ENCODE measurements around the gene GAS2. TPM values are rescaled to one million over a fixed set of nuclear protein-coding genes. Genes with fewer than 3 reads are reported as not detected.
"Not testable (repeated sequence)": the region's sequence is repeated elsewhere in the genome, so short reads cannot be mapped to it uniquely, and the experiment has no call there.

Gene GAS2
- polyA plus RNA-seq, 3 donors, result 0.86 to 1.00 (median 0.89) TPM

DNA sequence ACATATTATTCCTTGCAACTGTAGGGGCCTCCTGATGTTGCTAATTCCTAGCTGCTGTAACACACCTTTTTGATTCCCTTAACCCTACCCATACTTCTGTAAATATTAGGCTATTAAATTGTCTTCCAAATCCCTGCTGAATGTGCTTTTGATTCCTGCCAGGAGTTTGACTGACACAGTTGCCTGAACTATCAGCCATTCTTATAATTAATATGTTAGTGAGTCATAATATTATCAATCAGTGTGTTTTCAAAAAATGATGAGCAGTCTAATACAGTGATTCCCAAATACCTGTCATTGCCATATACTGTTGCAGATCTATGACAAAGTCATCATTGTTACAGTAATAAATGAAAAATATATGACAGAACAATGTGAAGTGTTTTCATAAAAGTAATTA is 24.9 kb upstream of the GAS2 start:
- no peak overlapping the region for H3K27ac ChIP-seq (ENCODE audit: low read depth in 1 of 2, low read length in 2 of 2)
- no peaks in the 10 kb centered on the region for H3K4me1 ChIP-seq (ENCODE audit: control insufficient read depth in 1 of 2, insufficient read depth in 2 of 2, low read length in 2 of 2)
- intact Hi-C loops (cut with micrococcal nuclease), result no loop called here
- H2AFZ ChIP-seq (ENCODE audit: insufficient read depth, low read depth, low read length, poor library complexity, severe bottlenecking), result no peak overlapping the region
- H3K9me3 Mint-ChIP-seq, result peaks cover 0 to 2% (median 0%) of the 10 kb centered on the region in 7 donors
- peaks cover 2% of the 10 kb centered on the region for H3K4me1 Mint-ChIP-seq
- TF ChIP-seq, protein P1, sequence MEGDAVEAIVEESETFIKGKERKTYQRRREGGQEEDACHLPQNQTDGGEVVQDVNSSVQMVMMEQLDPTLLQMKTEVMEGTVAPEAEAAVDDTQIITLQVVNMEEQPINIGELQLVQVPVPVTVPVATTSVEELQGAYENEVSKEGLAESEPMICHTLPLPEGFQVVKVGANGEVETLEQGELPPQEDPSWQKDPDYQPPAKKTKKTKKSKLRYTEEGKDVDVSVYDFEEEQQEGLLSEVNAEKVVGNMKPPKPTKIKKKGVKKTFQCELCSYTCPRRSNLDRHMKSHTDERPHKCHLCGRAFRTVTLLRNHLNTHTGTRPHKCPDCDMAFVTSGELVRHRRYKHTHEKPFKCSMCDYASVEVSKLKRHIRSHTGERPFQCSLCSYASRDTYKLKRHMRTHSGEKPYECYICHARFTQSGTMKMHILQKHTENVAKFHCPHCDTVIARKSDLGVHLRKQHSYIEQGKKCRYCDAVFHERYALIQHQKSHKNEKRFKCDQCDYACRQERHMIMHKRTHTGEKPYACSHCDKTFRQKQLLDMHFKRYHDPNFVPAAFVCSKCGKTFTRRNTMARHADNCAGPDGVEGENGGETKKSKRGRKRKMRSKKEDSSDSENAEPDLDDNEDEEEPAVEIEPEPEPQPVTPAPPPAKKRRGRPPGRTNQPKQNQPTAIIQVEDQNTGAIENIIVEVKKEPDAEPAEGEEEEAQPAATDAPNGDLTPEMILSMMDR (IDR thresholded peaks at IDR 0.05), result no peak
- no peaks in the 10 kb centered on the region for H4K20me1 ChIP-seq (ENCODE audit: insufficient read depth, low read length)
- H3K4me3 ChIP-seq (replicated peaks in 1 of 3; ENCODE audit: low read depth in 2 of 3, low read length in 3 of 3), result no peak overlapping the region
- H3K9ac ChIP-seq (ENCODE audit: insufficient read depth, low read length, poor library complexity, severe bottlenecking), result no peak overlapping the region
- H3K4me2 ChIP-seq (replicated peaks; ENCODE audit: extremely low read depth, low read length, poor library complexity, severe bottlenecking), result no peak overlapping the region
- no peak overlapping the region for H3K4me3 Mint-ChIP-seq
- H3K27me3 Mint-ChIP-seq (ENCODE audit: low read depth in 3 of 3), result peaks cover 0 to 3% (median 0%) of the 10 kb centered on the region in 3 donors
- H3K9me3 ChIP-seq (replicated peaks in 1 of 2; ENCODE audit: control insufficient read depth in 1 of 2, insufficient read depth in 1 of 2, low read length in 2 of 2), result no peaks in the 10 kb centered on the region
- H3K27ac Mint-ChIP-seq, result no peak overlapping the region
- no peaks in the 10 kb centered on the region for H3K36me3 Mint-ChIP-seq
- no peak for DNase-seq
- no peaks in the 10 kb centered on the region for H3K27me3 ChIP-seq (ENCODE audit: control insufficient read depth in 2 of 2, insufficient read depth in 2 of 2, low read length in 2 of 2)
- no peaks in the 10 kb centered on the region for H3K79me2 ChIP-seq (ENCODE audit: insufficient read depth, low read length)
- H3K36me3 ChIP-seq (replicated peaks in 1 of 2; ENCODE audit: control insufficient read depth in 1 of 2, insufficient read depth in 2 of 2, low read length in 2 of 2), result no peaks in the 10 kb centered on the region

DNA sequence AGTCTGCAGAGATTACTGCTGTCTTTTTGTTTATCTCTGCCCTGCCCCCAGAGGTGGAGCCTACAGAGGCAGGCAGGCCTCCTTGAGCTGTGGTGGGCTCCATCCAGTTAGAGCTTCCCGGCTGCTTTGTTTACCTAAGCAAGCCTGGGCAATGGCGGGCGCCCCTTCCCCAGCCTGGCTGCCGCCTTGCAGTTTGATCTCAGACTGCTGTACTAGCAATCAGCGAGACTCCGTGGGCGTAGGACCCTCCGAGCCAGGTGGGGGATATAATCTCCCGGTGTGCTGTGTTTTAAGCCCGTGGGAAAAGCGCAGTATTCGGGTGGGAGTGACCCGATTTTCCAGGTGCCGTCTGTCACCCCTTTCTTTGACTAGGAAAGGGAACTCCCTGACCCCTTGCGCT is 14.1 kb upstream of the GAS2 start:
- H3K4me3 ChIP-seq (replicated peaks in 1 of 3; ENCODE audit: low read depth in 2 of 3, low read length in 3 of 3); intact Hi-C loops (cut with micrococcal nuclease); H3K4me3 Mint-ChIP-seq; H3K4me2 ChIP-seq (replicated peaks; ENCODE audit: extremely low read depth, low read length, poor library complexity, severe bottlenecking); H3K4me1 Mint-ChIP-seq; H3K27me3 ChIP-seq (ENCODE audit: control insufficient read depth in 2 of 2, insufficient read depth in 2 of 2, low read length in 2 of 2); DNase-seq; H3K79me2 ChIP-seq (ENCODE audit: insufficient read depth, low read length); H3K36me3 Mint-ChIP-seq; H3K9ac ChIP-seq (ENCODE audit: insufficient read depth, low read length, poor library complexity, severe bottlenecking); H3K27ac ChIP-seq (ENCODE audit: low read depth in 1 of 2, low read length in 2 of 2); H3K27ac Mint-ChIP-seq; H3K9me3 ChIP-seq (replicated peaks in 1 of 2; ENCODE audit: control insufficient read depth in 1 of 2, insufficient read depth in 1 of 2, low read length in 2 of 2); H3K27me3 Mint-ChIP-seq (ENCODE audit: low read depth in 3 of 3); H2AFZ ChIP-seq (ENCODE audit: insufficient read depth, low read depth, low read length, poor library complexity, severe bottlenecking); H4K20me1 ChIP-seq (ENCODE audit: insufficient read depth, low read length); H3K36me3 ChIP-seq (replicated peaks in 1 of 2; ENCODE audit: control insufficient read depth in 1 of 2, insufficient read depth in 2 of 2, low read length in 2 of 2); H3K4me1 ChIP-seq (ENCODE audit: control insufficient read depth in 1 of 2, insufficient read depth in 2 of 2, low read length in 2 of 2): not testable (repeated sequence)
- WGBS (ENCODE audit: insufficient coverage), result 99% methylated on average over 12 of the region's 15 CpGs
- peaks cover 5 to 13% (median 9%) of the 10 kb centered on the region in 7 donors for H3K9me3 Mint-ChIP-seq

All from CD14-positive monocyte (primary cell).